Measurements from ENCODE around the gene OR6C74.

- TF ChIP-seq CTCF (IDR thresholded peaks at IDR 0.05; ENCODE audit: insufficient read depth, low read length, poor library complexity, severe bottlenecking), result no peak
- no peak for TF ChIP-seq EZH2phosphoT487 (conservative IDR thresholded peaks at IDR 0.05; ENCODE audit: low read length)
These were observed 23.7 kb upstream of the OR6C74 start, which contains the start of gene OR10A7 for GRCh38 chr12:55220725-55221124.

Data from SU-DHL-6 (cell line).